H1 (cell line): Measurements from ENCODE around the gene GRK5. TPM values are rescaled to one million over a fixed set of nuclear protein-coding genes. Genes with fewer than 3 reads are reported as not detected.

Experiments used
- EZH2 ChIP-seq: fragments of 200-600 bp; sonication (generic); IDR thresholded peaks from 2 replicates; pipeline ENCODE4 v1.7.1; 2012; ENCODE audit warnings: low read depth, mild to moderate bottlenecking, moderate library complexity, low read length, inconsistent platforms; ENCODE audit not compliant: severe bottlenecking
- JUND ChIP-seq: IDR thresholded peaks from 2 replicates; pipeline ENCODE4 v1.6.1; 2011; ENCODE audit warnings: mild to moderate bottlenecking, improper control_type of control experiment, low read length
- SIX5 ChIP-seq: IDR thresholded peaks from 2 replicates; pipeline ENCODE4 v1.6.1; 2011; ENCODE audit warnings: mild to moderate bottlenecking, low read depth, low read length
- TCF12 ChIP-seq: IDR thresholded peaks from 2 replicates; pipeline ENCODE4 v1.6.1; 2011; ENCODE audit warnings: low read depth, mild to moderate bottlenecking, low read length
- polyA plus RNA-seq, 7 experiments: library from polyadenylated mRNA; depleted of rRNA in 3 of 7; stranded (reverse) in 5 of 7; unstranded in 2 of 7; fragments of >200 nt in 5 of 7; fragments of 200-250 nt in 2 of 7; gene quantifications; 1 replicate in 5 of 7; 2 replicates in 1 of 7; 4 replicates in 1 of 7; pipeline versions ENCODE4 v1.2.1 to v1.2.3, GENCODE V29; 2011 to 2013; ENCODE audit warnings: missing spikeins in 2 of 7, mixed read lengths in 2 of 7
- total RNA-seq: library from RNA; stranded (reverse); fragmentation: NEBNext Ultra II Directional; extraction: Animal tissue kit (Norgen Biotek cat#: 25700); gene quantifications from 2 replicates; pipeline ENCODE4 v1.2.1, GENCODE V29; 2021
- TF ChIP-seq, protein P1 (sequence below): IDR thresholded peaks from 2 replicates; pipeline ENCODE4 v1.6.1; 2012; ENCODE audit warnings: inconsistent platforms

The GRK5 gene
- total and polyA plus RNA-seq, 2 of the 8 experiments (the other 6 are each of a cell fraction or from before 2014, with no cell fraction given): 0.54 to 2.5 TPM

DNA sequence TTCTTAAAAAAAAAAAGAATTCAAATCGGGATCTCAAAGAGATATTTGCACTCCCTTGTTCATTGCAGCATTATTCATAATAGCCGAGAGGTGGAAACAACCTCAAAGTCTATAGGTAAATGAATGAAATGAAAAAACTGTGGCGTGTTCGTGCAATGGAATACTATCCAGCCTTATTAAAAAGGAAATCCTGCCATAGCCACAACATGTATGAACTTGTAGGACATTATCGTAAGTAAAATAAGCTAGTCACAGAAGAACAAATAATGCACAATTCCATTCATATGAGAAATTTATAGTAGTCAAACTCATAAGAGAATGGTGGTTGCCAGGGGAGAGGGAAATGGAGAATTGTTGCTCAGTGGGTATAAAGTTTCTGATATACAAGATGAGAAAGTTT lies 37.9 kb downstream of the GRK5 start (continued):
- TF ChIP-seq JUND (no peak), EZH2 (no peak), SIX5 (no peak), TCF12 (no peak)
- TF ChIP-seq, protein P1, sequence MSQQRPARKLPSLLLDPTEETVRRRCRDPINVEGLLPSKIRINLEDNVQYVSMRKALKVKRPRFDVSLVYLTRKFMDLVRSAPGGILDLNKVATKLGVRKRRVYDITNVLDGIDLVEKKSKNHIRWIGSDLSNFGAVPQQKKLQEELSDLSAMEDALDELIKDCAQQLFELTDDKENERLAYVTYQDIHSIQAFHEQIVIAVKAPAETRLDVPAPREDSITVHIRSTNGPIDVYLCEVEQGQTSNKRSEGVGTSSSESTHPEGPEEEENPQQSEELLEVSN: no peak
- TF ChIP-seq, all 59 proteins: peak for 0
